Colon (tissue), 2 donors: Measurements from ENCODE around the gene RNF7.
"Not testable (repeated sequence)": the region's sequence is repeated elsewhere in the genome, so short reads cannot be mapped to it uniquely, and the experiment has no call there.

ENCODE experiments used
- FAIRE-seq: peaks from 2 replicates; lab custom pipeline; 2012; peaks lifted over from hg19 to GRCh38; lab: Jason Lieb, UNC
- donor health status: control.
- donor health status: control.

The RNF7 gene

DNA sequence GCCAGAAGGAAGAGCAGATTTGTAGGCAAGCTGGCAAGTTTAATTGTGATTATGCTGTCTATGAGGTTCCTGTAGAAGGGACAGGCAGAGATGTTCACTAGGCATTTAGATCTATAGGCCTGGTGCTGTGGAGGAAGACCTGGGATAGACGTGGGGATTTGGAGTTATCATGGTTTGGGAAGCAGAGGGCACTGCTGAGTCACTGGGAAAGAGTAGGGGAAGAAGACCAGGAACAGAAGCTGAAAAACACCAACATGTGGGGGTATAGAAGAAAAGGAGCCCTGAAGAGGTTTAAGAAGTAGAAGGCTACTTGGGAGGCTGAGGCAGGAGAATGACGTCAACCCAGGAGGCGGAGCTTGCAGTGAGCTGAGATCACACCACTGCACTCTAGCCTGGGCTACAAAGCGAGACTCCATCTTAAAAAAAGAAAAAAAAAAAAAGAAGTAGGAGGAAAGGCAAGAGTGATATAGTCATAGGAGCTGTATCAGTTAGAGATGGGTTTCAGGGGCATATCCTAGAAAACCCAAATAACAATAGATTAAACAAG, 44.4 kb downstream of the RNF7 start:
- no peak for FAIRE-seq

DNA sequence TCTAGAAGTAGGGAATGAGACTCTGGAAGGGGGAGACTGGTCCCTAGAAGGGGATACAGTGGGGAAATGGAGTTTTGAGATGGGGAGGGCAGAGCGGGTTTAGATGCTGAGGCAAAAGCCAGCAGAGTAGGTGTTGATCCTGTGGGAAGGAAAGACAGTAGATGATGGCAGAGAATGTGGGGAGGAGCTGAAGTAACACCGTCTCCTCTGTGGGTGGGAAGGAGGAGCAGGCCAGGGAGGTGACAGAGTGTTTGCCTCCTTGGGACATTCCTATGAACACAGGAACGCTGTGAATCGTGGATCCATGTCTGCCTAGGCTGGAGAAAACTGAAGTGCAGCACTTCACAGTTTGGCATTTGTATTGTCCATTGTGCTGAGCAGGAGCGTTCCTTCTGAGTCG, 45.5 kb downstream of the RNF7 start:
- FAIRE-seq: no peak

DNA sequence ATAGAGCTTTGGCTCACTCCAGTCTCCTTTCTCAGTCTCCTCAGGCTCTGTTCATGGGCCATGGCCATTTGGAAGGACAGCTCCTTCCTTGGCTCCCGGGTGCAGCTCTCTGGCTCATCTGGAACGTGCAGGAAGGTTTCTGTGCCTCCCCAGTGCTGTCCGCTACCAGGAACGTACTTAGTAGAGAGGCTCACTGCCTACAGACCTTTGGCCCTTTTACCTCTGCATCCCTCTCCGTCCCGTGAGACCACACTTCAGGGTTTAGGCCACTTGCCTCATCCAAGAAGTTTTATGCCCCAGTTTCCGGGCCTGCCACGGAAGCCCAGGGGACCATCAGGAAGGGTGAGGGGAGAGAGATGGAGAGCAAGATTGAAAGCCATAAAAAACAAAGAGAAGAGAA, 46.0 kb downstream of the RNF7 start:
- no peak for FAIRE-seq

DNA sequence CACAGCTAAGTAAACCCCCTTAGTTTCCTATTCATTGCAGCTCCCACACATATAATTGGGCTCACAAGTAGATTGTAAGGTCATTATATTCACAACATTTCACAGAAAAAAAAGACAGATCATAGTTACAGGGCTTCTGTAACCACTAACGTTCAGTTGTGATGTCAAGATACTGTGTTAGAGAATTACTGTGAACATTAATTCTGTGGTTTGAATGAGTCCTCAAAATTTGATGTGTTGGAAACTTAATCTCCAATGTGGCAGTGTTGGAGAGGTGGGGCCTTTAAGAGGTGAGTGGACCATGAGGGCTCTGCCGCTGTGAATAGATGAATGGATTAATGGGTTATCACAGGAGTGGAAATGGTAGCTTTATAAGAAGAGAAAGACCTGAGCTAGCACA, 46.4 kb downstream of the RNF7 start:
- FAIRE-seq: no peak

DNA sequence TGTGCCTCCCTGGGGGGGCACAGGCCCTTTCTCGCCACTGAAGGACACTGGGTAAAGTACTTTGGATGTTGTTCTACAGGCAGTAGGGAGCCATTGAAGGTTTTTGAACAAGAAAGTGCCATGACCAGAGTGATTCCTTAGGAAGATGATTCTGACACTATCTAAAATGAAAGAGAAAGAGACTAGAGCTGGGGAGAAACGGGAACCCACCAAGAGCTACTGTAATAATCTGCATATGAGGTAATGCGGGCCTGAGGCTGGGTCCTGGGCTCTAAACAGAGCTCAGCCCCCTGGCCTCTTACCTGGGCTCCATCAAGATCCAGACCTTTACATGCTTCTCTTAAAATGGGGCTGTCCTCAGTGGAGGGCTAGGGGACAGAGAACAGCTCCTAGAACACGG, 50.1 kb downstream of the RNF7 start:
- FAIRE-seq: no peak

DNA sequence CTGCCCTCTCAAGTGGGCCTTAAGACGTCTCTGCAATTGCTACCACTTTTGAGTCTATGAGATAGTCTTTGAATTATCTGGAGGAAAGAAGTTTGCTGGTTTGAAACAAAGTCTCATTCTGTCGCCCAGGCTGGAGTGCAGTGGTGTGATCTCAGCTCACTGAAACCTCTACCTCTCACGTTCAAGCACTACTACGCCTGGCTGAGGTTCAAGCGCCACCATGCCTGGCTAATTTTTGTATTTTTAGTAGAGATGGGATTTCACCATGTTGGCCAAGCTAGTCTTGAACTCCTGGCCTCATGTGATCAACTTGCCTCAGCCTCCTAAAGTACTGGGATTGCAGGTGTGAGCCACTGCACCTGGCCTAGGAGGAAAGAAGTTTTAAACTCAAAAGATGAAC, 50.7 kb downstream of the RNF7 start:
- not testable (repeated sequence) for FAIRE-seq

DNA sequence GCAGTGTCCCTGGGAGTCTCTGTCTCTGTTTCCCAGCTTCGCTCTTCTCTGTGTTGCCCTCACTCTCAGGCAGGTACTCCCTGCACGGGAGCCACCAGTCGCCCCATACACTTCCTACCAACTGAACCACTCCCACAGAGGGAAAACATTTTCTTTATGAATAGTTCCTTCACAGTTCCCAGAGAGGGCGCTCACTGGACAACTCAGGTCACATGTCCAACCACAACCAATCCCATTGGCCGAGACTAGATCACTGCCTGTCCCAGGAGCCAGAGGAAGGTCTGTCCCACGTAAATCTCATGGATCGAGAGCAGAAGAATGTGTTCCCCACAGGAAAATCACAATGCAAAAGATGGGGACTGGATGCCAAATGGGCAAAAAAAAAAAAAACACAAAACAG, 51.2 kb downstream of the RNF7 start:
- FAIRE-seq: no peak

DNA sequence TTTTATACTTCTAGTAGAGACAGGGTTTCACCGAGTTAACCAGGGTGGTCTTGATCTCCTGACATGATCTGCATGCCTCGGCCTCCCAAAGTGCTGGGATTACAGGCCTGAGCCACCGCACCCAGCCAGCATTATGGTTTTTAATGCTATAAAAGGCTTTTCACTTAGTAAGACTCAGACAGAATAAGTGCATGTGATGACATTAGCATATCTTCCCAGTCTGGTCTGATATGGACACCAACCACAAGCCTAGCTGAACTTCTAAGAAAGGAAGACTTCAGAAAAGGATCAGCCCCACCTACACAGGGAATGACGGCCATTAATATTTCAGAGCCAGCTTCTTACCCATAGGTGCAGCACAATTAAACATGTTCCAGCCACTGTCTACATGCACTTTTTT, 52.1 kb downstream of the RNF7 start:
- no peak for FAIRE-seq

DNA sequence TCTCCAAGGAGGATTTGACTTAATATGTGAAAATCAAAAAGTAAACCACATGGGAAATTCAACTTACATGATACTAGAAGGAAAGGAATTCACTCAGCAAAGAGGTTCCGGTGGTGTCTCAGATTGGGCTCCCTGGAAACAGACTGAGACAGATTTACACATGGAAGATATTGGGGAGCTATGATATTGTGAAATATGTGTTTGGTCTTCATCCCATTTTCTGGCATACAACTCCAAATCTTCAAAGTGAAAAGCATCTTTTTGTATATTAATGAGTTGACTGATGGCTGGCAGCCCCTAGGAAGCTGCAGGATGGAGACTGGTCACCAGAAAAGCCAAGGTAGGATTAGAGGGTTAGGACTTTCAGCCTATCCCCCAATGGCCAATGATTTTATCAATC, 54.4 kb downstream of the RNF7 start:
- no peak for FAIRE-seq

DNA sequence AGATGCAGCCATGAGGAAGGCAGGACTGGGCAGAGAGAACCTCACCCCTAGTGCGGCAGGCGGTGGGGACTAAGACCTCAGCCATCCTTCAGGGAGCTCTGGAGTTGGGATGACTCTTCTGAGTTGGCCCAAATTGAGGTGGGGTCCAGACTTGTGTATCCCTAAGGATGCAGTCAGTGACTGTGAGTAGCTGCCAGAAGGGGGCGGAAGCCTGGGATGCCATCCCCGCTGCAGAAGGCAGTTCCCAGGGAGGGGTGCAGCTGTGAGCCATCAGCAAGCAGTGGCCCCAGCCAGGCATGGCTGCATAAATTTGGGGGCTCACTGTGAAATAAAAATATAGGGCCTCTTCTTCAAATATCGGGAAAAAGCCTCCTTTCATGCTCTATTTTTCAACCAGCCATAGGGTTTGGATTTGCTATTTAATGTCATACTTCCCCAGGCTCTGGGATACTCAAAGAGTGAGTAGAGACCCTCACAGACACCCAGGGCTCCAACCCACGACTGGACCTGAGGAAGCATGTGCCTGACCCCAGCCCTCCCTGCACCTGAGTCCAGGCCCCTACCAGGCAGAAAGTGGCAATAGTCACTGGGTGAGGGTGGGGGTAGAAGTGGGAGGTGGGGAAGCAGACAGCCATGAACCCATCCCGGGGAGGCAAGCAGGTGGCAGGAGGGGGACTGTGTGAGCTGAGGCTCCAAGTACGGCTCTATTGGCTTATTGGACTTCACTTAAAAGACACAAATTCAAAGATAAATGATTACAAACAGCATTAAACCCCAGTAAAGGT, 55.6 kb downstream of the RNF7 start:
- no peak for FAIRE-seq

DNA sequence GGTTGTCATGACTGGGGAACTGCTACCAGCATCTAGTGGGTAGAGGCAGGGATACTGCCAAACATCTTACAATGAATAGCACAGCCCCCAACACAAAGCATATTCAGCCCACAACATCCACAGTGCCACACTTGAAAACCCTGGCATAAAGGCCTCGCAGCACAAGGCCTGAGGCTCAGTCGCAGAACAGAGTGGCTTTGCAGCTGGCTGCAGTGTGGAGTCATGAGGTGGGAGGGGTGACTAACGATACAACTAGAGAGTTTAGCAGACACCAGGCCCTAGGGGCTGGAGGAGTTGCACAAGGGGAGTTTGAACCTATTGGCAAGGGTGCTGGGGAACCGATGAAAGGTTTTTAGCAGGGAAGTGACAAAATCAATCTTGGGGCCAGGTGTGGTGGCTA, 57.2 kb downstream of the RNF7 start:
- no peak for FAIRE-seq

DNA sequence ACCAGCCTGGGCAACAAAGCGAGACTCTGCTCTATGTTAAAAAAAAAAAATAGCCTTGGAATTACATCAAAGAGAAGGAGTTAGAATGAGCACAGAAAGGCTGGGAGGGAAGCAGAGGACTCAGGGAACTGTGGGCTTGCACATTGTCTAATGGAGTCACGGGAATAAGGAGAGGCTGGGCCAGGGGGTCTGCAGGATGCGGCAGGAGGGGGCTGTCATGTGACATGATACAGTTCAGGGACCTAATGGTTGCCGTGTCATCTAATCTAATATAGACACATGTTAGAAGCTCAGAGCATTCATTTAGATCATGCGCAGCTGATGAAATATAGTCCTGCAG, 57.6 kb downstream of the RNF7 start:
- no peak for FAIRE-seq

DNA sequence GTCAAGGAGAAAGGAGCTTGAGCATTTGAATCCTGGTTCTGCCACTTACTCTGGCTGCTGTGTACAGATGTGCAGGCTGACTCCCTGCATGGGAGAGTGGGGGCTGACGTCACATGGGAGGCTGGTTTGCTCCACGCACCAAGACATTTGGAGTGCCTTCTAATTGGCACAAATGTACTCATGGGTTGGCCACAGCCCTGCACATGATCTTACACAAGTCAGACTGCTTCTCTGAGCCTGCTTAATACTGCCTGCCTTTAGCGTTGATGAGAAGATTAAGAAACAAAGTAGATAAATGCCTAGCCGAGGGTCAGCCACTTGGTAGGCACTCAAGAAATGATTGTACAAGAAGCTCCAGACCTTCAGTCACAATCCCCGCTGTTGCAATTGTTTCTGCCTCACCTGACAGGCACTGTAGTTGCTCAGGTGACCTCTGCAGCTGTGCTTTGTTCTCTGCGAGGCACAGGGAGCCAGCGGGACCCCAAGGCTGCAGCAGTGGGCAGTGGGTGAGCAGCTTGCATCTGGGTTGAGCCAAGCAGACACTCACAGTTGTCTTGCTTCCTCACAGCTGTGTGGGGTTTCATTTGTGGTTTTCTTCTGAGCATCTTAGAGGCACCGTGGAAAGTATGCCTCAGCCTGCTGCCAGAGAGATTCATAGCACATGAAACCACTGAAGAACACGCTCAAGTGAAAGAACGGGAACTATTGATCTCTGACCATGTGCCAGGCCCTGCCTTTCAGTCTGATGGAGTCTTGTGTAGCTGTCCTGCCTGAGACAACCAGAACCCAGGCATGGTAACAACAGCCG, 58.2 kb downstream of the RNF7 start:
- no peak for FAIRE-seq
